SK-N-SH (cell line): Measurements from ENCODE around the gene KLHL18. TPM values are rescaled to one million over a fixed set of nuclear protein-coding genes. Genes with fewer than 3 reads are reported as not detected.
A peak's percentile ranks its signal among the peaks of the same experiment; 100 is the strongest.

Experiments used
- CTCF ChIA-PET: fragments of 300-600, 350-600 bp; formaldehyde crosslinking; extraction: SDS; loops from one replicate; lab custom pipeline; 2021; lab: Yijun Ruan, JAX
- POLR2A ChIA-PET: fragments of 350-600 bp; sonication (Branson Sonifier 250); formaldehyde crosslinking; extraction: SDS; loops from one replicate; lab custom pipeline; 2020; ENCODE audit warnings: antibody characterized with exemption, inconsistent platforms; lab: Yijun Ruan, JAX
- DNase-seq: peaks from one replicate; pipeline ENCODE4 v3.0.0; 2012
- H2AFZ ChIP-seq: fragments of 200-600 bp; sonication (generic); 2 replicates; pipeline ENCODE4 v1.8.1; 2016; ENCODE audit warnings: antibody characterized with exemption, mild to moderate bottlenecking, low read depth
- H3F3A ChIP-seq: fragments of 200-600 bp; sonication (generic); replicated peaks from 2 replicates; pipeline ENCODE3; 2016; ENCODE audit warnings: antibody characterized with exemption, mild to moderate bottlenecking; ENCODE audit not compliant: insufficient read depth
- H3K27ac ChIP-seq, 2 experiments: fragments of 200-500 bp in 1 of 2; fragments of 200-600 bp in 1 of 2; sonication (Bioruptor generic) in 1 of 2; sonication (generic), shearing (Covaris generic) in 1 of 2; 2 replicates each; pipeline versions ENCODE4 v1.5.1 to v1.6.1; 2014 to 2016; ENCODE audit warnings: low read depth in 2 of 2, inconsistent platforms in 1 of 2, low read length in 1 of 2, mild to moderate bottlenecking in 1 of 2, mixed read lengths in 1 of 2
- H3K27me3 ChIP-seq: fragments of 200-600 bp; sonication (generic), shearing (Covaris generic); 2 replicates; pipeline ENCODE4 v1.6.1; 2016; ENCODE audit warnings: mixed run types; ENCODE audit not compliant: insufficient read depth
- H3K36me3 ChIP-seq, 2 experiments: fragments of 200-500 bp in 1 of 2; fragments of 200-600 bp in 1 of 2; sonication (Bioruptor generic) in 1 of 2; sonication (generic) in 1 of 2; replicated peaks in 1 of 2; 2 replicates each; pipeline versions ENCODE3 to v1.5.1; 2014 to 2016; ENCODE audit warnings: low read length in 1 of 2, mild to moderate bottlenecking in 1 of 2; ENCODE audit not compliant: insufficient read depth in 2 of 2, control insufficient read depth in 1 of 2
- H3K4me1 ChIP-seq, 2 experiments: fragments of 200-500 bp in 1 of 2; fragments of 200-600 bp in 1 of 2; sonication (Bioruptor generic) in 1 of 2; sonication (generic), shearing (Covaris generic) in 1 of 2; 2 replicates each; pipeline versions ENCODE4 v1.5.1 to v1.6.1; 2014 to 2016; ENCODE audit warnings: low read depth in 1 of 2, low read length in 1 of 2, mixed run types in 1 of 2; ENCODE audit not compliant: insufficient read depth in 2 of 2, control insufficient read depth in 1 of 2
- H3K4me2 ChIP-seq: fragments of 200-600 bp; sonication (generic), shearing (Covaris generic); 2 replicates; pipeline ENCODE4 v1.6.1; 2017; ENCODE audit warnings: mixed run types
- H3K4me3 ChIP-seq, 2 experiments: fragments of 200-500 bp in 1 of 2; fragments of 200-600 bp in 1 of 2; sonication (Bioruptor generic) in 1 of 2; sonication (generic), shearing (Covaris generic) in 1 of 2; 2 replicates each; pipeline versions ENCODE4 v1.5.1 to v1.8.1; 2014 to 2016; ENCODE audit warnings: low read depth in 2 of 2, inconsistent platforms in 1 of 2, low read length in 1 of 2, mild to moderate bottlenecking in 1 of 2, mixed read lengths in 1 of 2, moderate library complexity in 1 of 2
- H3K79me2 ChIP-seq: fragments of 200-600 bp; sonication (generic); 2 replicates; pipeline ENCODE4 v1.8.1; 2017; ENCODE audit warnings: mild to moderate bottlenecking; ENCODE audit not compliant: insufficient read depth
- H3K9ac ChIP-seq: fragments of 200-600 bp; sonication (generic); 2 replicates; pipeline ENCODE4 v1.6.1; 2017; ENCODE audit warnings: mixed run types
- H3K9me2 ChIP-seq: fragments of 200-600 bp; sonication (generic); 2 replicates; pipeline ENCODE4 v1.6.1; 2017; ENCODE audit warnings: mixed run types
- H3K9me3 ChIP-seq: fragments of 200-600 bp; sonication (generic); 2 replicates; pipeline ENCODE4 v1.6.1; 2017; ENCODE audit warnings: mixed run types, mild to moderate bottlenecking, moderate library complexity
- H4K20me1 ChIP-seq: fragments of 200-600 bp; sonication (generic); 2 replicates; pipeline ENCODE4 v1.6.1; 2017; ENCODE audit warnings: mild to moderate bottlenecking, mixed run types; ENCODE audit not compliant: insufficient read depth
- EP300 ChIP-seq, 2 experiments: IDR thresholded peaks; 2 replicates each; pipeline versions ENCODE4 v1.4.0 to v1.6.1; 2012; ENCODE audit warnings: borderline replicate concordance in 1 of 2, low read depth in 1 of 2, low read length in 1 of 2
- EZH2phosphoT487 ChIP-seq: fragments of 200-600 bp; sonication (generic); IDR thresholded peaks from 2 replicates; pipeline ENCODE4 v1.6.1; 2017; ENCODE audit warnings: low read depth, mixed run types, mild to moderate bottlenecking, antibody characterized with exemption, moderate library complexity, borderline replicate concordance
- FOSL2 ChIP-seq: IDR thresholded peaks from 2 replicates; pipeline ENCODE4 v1.4.0; 2012; ENCODE audit warnings: low read depth, mild to moderate bottlenecking, moderate library complexity, borderline replicate concordance
- FOXJ3 ChIP-seq: sonication (generic); formaldehyde crosslinking; IDR thresholded peaks from 2 replicates; pipeline ENCODE4 v1.5.1; 2020; ENCODE audit warnings: mild to moderate bottlenecking, missing genetic modification reagents
- FOXM1 ChIP-seq: IDR thresholded peaks from 2 replicates; pipeline ENCODE4 v1.4.0; 2012; ENCODE audit warnings: low read depth, mild to moderate bottlenecking
- GATA2 ChIP-seq: sonication (generic); formaldehyde crosslinking; IDR thresholded peaks from 2 replicates; pipeline ENCODE4 v1.5.0; 2020; ENCODE audit warnings: mild to moderate bottlenecking, missing genetic modification reagents
- MEF2A ChIP-seq: IDR thresholded peaks from 2 replicates; pipeline ENCODE4 v1.4.0; 2012; ENCODE audit warnings: low read depth, borderline replicate concordance
- RFX5 ChIP-seq: IDR thresholded peaks from 2 replicates; pipeline ENCODE4 v1.6.1; 2012; ENCODE audit warnings: mild to moderate bottlenecking, improper control_type of control experiment, low read length
- SIN3A ChIP-seq: IDR thresholded peaks from 2 replicates; pipeline ENCODE4 v1.6.1; 2012; ENCODE audit warnings: low read depth, mild to moderate bottlenecking, low read length, moderate library complexity, borderline replicate concordance
- SMC3 ChIP-seq: IDR thresholded peaks from 2 replicates; pipeline ENCODE4 v1.6.1; 2012; ENCODE audit warnings: low read depth, low read length, improper control_type of control experiment
- WGBS: methylation state at CpG from one replicate; pipeline ENCODE4 v1.1.6; 2017; ENCODE audit warnings: low lambda C conversion rate; 5-methylcytosine and 5-hydroxymethylcytosine counted together
- polyA plus RNA-seq, 3 experiments: library from polyadenylated mRNA; depleted of rRNA; stranded (reverse); fragments of >200 nt; gene quantifications; 2 replicates each; pipeline ENCODE4 v1.2.3, GENCODE V29; 2012
- TF ChIP-seq, protein P1 (sequence below): fragments of 150-350 bp; IDR thresholded peaks from 2 replicates; pipeline ENCODE4 v1.6.1; 2017; ENCODE audit warnings: antibody characterized with exemption, low read length, low read depth, borderline replicate concordance
- TF ChIP-seq, protein P2 (sequence below): fragments of 200-600 bp; sonication (generic); IDR thresholded peaks from 2 replicates; pipeline ENCODE4 v1.6.1; 2017; ENCODE audit warnings: antibody characterized with exemption, mild to moderate bottlenecking, moderate library complexity
- TF ChIP-seq, protein P3 (sequence below): IDR thresholded peaks from 2 replicates; pipeline ENCODE4 v1.4.0; 2012; ENCODE audit warnings: low read depth, borderline replicate concordance
- TF ChIP-seq, protein P4 (sequence below): IDR thresholded peaks from 2 replicates; pipeline ENCODE4; 2012
- TF ChIP-seq, protein P5 (sequence below): IDR thresholded peaks from 2 replicates; pipeline ENCODE4 v1.6.1; 2012; ENCODE audit warnings: mild to moderate bottlenecking, low read depth, low read length, moderate library complexity

Gene KLHL18
- polyA plus RNA-seq, 1 of the 3 experiments (the other 2 are of a cell fraction): 55.2 TPM

DNA sequence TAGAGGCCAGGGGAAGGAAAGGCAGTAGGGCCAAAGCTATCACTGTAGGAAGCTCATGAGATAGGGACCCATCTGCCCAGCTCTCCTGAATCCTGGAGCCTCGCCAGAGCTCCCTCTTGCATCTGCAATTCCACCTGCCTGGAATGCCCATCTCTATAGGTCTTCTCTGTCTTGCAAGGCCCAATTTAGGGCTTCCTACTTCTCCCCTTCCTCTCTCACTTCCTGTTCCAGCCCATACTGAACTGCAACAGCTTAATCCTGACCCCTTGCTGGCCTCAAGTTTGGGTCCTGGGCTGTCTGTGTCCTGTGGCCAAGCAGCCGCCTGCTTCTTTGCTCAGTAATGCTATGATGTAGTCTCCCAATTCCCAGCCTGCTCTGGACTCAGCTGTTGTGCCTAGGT lies 94.4 kb downstream of the KLHL18 start (continued):
- TF ChIP-seq EP300 (IDR thresholded peaks at IDR 0.05; ENCODE audit: borderline replicate concordance in 1 of 2, low read depth in 1 of 2, low read length in 1 of 2) (no peak), FOXM1 (no peak), EZH2phosphoT487 (no peak), FOXJ3 (CRISPR knock-in tag) (no peak)

DNA sequence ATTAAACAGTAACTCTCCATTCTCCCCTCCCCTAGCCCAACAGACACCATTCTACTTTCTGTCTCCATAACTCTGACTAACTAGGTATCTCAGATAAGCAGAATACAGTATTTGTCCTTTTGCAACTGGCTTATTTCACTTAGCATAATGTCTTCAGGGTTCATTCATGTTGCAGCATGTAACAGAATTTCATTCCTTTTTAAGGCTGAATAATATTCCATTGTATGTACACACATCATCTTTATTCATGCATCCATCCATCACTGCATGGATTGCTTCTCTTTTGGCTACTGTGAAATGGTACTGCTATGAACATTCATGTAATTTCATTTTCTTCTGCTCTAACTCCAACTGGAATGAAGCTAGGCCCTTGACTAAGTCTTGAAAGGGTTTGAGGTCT lies 96.1 kb downstream of the KLHL18 start:
- ChIA-PET POLR2A (no interaction called here), CTCF (no interaction called here)
- H3K79me2 ChIP-seq: peaks cover 49% of the 10 kb centered on the region
- no peaks in the 10 kb centered on the region for H3K9me3 ChIP-seq
- no peak for DNase-seq
- peaks cover 0 to 15% of the 10 kb centered on the region in 2 experiments; a peak in 1 of 4 replicates for H3K4me1 ChIP-seq
- peak overlapping the region; percentile 98 for H3K4me2 ChIP-seq
- no peaks in the 10 kb centered on the region for H3K27me3 ChIP-seq
- peaks cover 23% of the 10 kb centered on the region for H4K20me1 ChIP-seq
- TF ChIP-seq, protein P1, sequence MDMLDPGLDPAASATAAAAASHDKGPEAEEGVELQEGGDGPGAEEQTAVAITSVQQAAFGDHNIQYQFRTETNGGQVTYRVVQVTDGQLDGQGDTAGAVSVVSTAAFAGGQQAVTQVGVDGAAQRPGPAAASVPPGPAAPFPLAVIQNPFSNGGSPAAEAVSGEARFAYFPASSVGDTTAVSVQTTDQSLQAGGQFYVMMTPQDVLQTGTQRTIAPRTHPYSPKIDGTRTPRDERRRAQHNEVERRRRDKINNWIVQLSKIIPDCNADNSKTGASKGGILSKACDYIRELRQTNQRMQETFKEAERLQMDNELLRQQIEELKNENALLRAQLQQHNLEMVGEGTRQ: no peak
- H3K9me2 ChIP-seq: no peaks in the 10 kb centered on the region
- H3F3A ChIP-seq: peaks cover 3% of the 10 kb centered on the region
- H3K4me3 ChIP-seq: no peak overlapping the region
- H3K27ac ChIP-seq: no peak overlapping the region
- no peak overlapping the region for H2AFZ ChIP-seq
- no peak overlapping the region for H3K9ac ChIP-seq
- H3K36me3 ChIP-seq: peaks cover 0 to 6% of the 10 kb centered on the region in 2 experiments

DNA sequence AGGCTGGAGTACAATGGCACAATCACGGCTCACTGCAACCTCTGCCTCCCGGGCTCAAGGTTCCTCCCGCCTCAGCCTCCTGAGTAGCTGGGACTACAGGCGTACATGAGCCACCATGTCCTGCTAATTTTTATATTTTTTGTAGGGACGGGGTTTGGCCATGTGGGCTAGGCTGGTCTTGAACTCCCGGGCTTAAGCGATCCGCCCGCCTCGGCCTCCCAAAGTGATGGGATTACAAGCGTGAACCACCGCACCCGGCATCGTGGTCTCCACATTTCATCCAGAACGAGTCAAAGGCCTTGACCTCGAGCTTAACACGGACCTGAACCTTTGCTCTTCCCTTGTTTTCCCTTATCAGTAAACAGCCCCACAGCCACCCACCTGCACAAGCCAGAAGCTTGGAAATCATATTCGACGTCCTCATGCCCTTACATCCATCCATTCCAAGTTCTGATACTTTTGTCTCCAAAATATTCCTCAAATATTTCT lies 96.7 kb downstream of the KLHL18 start:
- H3K4me1 ChIP-seq: peaks cover 0 to 15% of the 10 kb centered on the region in 2 experiments; a peak in 1 of 4 replicates
- H3K27ac ChIP-seq: peak overlapping the region in 1 of 2 experiments; percentile 98; a peak in 1 of 4 replicates
- peak overlapping the region; percentile 90; the same call in 1 of the 2 replicates for H2AFZ ChIP-seq
- H3K36me3 ChIP-seq: peaks cover 0 to 8% of the 10 kb centered on the region in 2 experiments
- H3K9me3 ChIP-seq: no peaks in the 10 kb centered on the region
- peaks cover 55% of the 10 kb centered on the region for H3K79me2 ChIP-seq
- H4K20me1 ChIP-seq: peaks cover 27% of the 10 kb centered on the region
- ChIA-PET POLR2A (no interaction called here), CTCF (interaction anchor here (1.4 to 2.0 kb wide), 2 partner anchors 9 to 42 kb away, joined by 6 to 12 read pairs; no protein-coding TSS in a partner anchor)
- no peaks in the 10 kb centered on the region for H3K27me3 ChIP-seq
- peaks cover 3% of the 10 kb centered on the region for H3F3A ChIP-seq
- H3K9ac ChIP-seq: peak overlapping the region; percentile 97
- no peak for DNase-seq
- 78% methylated on average over 19 of the region's 19 CpGs for WGBS
- no peak for TF ChIP-seq SIN3A
- no peak for TF ChIP-seq RFX5
- TF ChIP-seq, protein P2, sequence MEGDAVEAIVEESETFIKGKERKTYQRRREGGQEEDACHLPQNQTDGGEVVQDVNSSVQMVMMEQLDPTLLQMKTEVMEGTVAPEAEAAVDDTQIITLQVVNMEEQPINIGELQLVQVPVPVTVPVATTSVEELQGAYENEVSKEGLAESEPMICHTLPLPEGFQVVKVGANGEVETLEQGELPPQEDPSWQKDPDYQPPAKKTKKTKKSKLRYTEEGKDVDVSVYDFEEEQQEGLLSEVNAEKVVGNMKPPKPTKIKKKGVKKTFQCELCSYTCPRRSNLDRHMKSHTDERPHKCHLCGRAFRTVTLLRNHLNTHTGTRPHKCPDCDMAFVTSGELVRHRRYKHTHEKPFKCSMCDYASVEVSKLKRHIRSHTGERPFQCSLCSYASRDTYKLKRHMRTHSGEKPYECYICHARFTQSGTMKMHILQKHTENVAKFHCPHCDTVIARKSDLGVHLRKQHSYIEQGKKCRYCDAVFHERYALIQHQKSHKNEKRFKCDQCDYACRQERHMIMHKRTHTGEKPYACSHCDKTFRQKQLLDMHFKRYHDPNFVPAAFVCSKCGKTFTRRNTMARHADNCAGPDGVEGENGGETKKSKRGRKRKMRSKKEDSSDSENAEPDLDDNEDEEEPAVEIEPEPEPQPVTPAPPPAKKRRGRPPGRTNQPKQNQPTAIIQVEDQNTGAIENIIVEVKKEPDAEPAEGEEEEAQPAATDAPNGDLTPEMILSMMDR: no peak
- no peak for TF ChIP-seq FOSL2
- no peak for TF ChIP-seq SMC3
- no peak for TF ChIP-seq EZH2phosphoT487
- TF ChIP-seq, protein P3, sequence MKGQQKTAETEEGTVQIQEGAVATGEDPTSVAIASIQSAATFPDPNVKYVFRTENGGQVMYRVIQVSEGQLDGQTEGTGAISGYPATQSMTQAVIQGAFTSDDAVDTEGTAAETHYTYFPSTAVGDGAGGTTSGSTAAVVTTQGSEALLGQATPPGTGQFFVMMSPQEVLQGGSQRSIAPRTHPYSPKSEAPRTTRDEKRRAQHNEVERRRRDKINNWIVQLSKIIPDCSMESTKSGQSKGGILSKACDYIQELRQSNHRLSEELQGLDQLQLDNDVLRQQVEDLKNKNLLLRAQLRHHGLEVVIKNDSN: no peak
- TF ChIP-seq FOXM1: no peak
- no peak for TF ChIP-seq MEF2A
- TF ChIP-seq GATA2: no peak
- TF ChIP-seq, protein P4, sequence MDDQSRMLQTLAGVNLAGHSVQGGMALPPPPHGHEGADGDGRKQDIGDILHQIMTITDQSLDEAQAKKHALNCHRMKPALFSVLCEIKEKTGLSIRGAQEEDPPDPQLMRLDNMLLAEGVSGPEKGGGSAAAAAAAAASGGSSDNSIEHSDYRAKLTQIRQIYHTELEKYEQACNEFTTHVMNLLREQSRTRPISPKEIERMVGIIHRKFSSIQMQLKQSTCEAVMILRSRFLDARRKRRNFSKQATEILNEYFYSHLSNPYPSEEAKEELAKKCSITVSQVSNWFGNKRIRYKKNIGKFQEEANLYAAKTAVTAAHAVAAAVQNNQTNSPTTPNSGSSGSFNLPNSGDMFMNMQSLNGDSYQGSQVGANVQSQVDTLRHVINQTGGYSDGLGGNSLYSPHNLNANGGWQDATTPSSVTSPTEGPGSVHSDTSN: no peak
- TF ChIP-seq, protein P5, sequence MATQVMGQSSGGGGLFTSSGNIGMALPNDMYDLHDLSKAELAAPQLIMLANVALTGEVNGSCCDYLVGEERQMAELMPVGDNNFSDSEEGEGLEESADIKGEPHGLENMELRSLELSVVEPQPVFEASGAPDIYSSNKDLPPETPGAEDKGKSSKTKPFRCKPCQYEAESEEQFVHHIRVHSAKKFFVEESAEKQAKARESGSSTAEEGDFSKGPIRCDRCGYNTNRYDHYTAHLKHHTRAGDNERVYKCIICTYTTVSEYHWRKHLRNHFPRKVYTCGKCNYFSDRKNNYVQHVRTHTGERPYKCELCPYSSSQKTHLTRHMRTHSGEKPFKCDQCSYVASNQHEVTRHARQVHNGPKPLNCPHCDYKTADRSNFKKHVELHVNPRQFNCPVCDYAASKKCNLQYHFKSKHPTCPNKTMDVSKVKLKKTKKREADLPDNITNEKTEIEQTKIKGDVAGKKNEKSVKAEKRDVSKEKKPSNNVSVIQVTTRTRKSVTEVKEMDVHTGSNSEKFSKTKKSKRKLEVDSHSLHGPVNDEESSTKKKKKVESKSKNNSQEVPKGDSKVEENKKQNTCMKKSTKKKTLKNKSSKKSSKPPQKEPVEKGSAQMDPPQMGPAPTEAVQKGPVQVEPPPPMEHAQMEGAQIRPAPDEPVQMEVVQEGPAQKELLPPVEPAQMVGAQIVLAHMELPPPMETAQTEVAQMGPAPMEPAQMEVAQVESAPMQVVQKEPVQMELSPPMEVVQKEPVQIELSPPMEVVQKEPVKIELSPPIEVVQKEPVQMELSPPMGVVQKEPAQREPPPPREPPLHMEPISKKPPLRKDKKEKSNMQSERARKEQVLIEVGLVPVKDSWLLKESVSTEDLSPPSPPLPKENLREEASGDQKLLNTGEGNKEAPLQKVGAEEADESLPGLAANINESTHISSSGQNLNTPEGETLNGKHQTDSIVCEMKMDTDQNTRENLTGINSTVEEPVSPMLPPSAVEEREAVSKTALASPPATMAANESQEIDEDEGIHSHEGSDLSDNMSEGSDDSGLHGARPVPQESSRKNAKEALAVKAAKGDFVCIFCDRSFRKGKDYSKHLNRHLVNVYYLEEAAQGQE: no peak
- no peak for TF ChIP-seq EP300 (IDR thresholded peaks at IDR 0.05; ENCODE audit: borderline replicate concordance in 1 of 2, low read depth in 1 of 2, low read length in 1 of 2)
- H3K4me3 ChIP-seq: peak overlapping the region; percentile 77 to 96
- no peaks in the 10 kb centered on the region for H3K9me2 ChIP-seq
- peak overlapping the region; percentile 98 for H3K4me2 ChIP-seq
